CD1c-positive myeloid dendritic cell (primary cell): ENCODE results near the gene SLC7A4.
A peak's percentile ranks its signal among the peaks of the same experiment; 100 is the strongest.
"Not testable (repeated sequence)": the region's sequence is repeated elsewhere in the genome, so short reads cannot be mapped to it uniquely, and the experiment has no call there.

Experiments used
- DNase-seq: peaks from one replicate; pipeline ENCODE4 v3.0.0-alpha.2; 2016; ENCODE audit errors: extremely low spot score

The SLC7A4 gene

DNA sequence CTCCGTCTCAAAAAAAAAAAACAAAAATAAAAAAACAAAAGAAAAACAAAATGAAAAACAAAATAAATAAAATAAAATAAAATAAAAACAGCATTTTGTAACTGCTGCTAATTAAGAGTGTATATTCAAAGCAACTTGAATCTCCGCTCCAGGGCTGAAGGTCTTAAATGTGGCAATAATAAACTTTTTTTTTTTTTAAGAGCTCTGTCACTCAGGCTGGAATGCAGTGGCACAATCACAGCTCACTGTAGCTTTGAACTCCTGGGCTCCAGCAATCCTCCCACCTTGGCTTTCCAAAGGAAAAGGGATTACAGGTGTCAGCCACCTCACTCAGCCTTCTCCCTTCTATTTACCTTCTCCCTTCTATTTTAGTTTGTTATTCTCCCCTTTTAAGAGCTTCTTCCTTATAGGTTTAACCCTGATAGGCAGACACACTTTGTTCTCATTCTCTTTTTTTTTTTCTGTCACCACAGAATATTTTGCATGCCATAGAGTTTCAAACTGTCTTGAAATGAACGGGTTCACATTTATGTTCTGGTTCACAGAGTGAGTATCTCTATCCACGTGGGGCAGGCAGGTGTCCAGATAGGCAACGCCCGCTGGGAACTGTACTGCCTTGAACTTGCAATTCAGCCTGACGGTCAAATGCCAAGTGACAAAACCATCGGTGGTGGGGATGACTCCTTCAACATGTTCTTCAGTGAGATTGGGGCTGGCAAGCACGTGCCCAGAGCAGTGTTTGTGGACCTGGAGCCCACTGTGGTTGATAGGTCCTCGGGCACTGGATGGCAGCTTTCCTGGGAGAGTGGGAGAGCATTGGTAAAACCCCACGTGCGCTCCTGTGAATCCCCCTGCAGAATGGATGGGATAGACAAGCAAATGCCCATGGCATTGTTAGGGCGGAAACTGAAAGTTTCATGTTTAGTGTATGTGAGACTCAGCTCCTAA is 32.8 kb upstream of the SLC7A4 start:
- DNase-seq: no peak

DNA sequence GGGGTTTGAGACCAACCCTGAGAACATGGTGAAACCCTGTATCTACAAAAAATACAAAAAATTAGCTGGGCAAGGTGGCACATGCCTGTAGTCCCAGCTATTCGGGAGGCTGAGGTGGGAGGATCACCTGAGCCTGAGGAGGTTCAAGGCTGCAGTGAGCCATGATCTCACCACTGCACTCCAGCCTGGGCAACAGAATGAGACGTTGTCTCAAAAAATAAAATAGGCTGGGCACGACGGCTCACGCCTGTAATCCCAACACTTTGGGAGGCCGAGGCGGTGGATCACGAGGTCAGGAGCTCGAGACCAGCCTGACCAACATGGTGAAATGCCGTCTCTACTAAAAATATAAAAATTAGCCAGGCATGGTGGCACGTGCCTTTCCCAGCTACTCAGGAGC is 32.1 kb upstream of the SLC7A4 start:
- not testable (repeated sequence) for DNase-seq

- not testable (repeated sequence) for DNase-seq
Measured at GRCh38 chr22:21061660-21062321, 29.4 kb upstream of the SLC7A4 start.

GRCh38 chr22:21060363-21060762 is 28.0 kb upstream of the SLC7A4 start:
- DNase-seq: not testable (repeated sequence)

DNA sequence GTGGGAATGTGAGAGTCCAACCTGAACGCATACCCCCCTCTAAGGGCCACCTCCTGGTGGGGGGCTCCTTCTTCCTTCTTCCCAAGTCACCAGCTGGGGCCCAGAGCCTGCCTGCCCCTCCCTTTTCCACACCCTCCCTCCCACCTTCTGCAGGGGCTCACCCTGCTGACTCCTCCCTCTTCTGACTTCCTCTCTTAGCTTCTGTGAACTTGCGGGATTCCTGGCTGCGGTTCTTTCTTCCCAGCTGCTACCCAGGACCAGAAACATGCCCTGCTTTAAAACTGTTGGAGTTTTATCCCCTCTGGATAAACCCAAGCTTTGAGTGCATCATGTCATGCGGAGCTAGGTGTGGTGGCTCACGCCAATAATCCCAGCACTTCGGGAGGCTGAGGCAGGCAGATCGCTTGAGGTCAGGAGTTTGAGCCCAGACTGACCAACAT is 23.5 kb upstream of the SLC7A4 start:
- DNase-seq: peak; percentile 52

DNA sequence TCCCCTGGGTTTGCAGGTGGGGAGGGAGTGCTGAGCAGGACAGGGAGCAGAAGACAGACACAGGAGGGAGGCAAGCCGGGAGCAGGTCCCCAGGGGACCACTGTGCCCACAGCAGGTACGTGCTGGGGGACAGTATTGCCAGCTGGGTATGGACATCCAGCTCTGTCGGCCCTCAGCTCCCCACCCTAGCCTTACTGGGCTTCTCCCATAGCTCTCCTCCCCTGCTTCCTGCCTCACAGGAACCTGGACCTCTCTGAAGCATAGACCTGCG is 23.1 kb upstream of the SLC7A4 start:
- no peak for DNase-seq

GRCh38 chr22:21054714-21055563 is 22.6 kb upstream of the SLC7A4 start:
- no peak for DNase-seq

GRCh38 chr22:21054046-21054713 is 21.8 kb upstream of the SLC7A4 start:
- DNase-seq: no peak

DNA sequence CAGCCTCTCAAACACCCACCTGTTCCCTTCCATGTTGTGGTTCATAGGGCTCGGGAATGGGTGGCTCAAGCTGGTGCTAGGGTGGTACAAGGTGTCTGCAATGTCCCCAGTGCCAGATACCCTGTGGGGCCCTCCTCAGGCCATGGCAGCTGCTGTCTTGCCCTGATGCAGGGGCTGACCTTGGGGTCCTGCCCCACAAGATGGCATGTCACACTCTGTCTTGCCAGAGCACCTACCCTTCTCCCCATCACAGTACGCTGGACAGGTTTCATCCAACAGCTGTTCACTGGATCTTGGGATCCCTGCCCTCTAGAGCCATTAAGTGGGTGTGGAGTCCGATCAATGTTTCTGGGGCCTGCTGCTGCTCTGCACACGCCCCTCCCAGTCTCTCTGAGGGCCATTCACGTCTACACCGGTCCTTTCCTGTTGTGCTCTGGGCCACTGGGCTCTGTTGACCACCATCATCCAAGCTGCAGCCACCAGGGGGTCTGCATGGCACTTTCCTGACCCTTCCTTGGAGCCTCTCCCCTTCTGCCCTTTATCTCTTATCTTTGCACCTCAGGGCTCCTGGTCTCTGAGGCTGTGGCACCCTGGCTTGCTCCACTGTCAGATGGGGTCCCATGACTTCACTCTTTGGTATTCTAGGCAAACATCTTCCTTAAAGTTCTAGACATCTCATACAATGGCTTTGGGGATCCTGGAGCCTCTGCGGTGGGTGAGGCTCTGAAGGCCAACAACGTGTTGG is 20.5 kb upstream of the SLC7A4 start:
- DNase-seq: no peak

DNA sequence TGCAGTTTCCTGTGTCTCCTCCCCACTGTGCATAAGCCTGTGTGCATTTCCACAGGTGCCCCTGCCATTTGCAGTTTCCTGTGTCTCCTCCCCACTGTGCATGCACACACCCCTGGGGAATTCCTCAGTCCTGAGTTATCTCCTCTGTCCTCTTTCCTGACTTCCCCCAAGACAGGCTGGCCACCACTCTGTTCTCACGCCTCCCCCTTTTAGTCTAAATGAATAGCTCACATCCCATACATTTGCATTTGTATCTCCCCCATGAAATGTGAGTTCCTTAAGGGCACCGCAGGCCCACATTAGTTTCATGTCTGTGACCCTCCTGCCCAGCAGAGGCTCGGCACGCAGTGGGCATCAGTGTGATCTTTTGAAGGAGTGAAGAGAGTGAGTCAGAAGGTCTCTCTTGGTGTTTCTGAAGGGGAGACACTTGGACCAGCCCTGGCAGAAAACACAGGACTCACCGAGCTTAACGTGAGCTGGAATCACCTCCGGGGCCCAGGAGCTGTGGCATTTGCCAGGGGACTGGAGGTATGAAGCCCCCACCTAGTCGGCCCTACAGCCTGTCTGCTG is 19.6 kb upstream of the SLC7A4 start:
- DNase-seq: no peak

GRCh38 chr22:21051145-21051830 is 18.9 kb upstream of the SLC7A4 start:
- DNase-seq: no peak

DNA sequence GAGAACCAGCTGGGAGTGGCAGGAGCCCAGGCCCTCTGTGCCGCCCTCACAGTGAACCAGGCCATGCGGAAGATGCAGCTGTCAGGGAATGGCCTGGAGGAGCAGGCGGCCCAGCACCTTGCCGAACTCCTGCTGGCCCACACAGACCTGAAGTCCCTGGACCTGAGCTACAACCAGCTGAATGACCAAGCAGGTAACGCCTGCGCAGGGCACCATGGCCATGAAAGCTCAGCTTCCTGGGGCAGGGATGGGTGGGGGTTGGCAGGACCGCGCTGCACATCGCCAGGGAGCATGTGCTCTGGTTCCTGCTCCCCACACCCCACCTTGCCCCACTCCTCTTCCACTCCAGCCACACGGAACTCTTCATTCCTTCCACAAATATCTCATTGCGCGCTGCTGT is 16.6 kb upstream of the SLC7A4 start:
- DNase-seq: not testable (repeated sequence)

DNA sequence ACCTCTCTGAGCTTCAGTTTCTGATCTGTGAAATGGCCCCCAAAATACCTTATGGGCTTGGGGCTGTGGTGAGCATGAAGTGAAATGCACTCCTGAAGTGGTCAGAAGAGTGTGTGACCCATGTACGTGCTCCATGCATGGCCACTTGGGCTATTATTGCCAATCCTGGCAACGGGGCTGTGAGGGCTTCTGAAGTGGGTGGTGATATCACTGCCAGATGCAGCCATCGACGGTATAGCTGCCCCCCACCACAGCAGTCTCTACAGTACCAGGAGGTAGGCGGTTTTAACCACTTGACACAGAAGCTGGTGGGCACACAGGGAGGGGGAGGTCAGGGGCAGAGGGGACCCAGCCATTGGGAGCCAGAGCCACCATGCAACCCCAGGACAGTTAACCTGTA is 16.1 kb upstream of the SLC7A4 start:
- DNase-seq: not testable (repeated sequence)

DNA sequence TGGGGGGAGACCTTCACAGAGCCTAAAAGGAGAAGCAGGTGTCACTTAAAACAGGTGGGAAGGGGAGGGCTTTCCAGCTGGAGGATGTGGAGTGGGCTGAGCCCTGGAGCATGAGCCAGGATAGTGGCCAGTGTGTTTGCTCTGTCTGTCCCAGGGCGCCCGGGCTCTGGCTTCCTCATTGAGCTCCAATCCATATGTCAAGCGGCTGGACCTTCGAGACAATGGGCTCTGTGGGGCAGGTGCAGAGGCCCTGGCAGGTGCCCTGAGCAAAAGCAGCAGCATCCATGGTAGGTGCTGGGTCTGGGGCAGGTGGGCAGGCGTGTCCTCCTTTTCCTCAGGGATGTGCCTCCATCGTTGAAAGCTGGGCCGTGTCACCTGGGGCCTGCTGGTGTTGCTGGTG is 15.4 kb upstream of the SLC7A4 start:
- DNase-seq: no peak

DNA sequence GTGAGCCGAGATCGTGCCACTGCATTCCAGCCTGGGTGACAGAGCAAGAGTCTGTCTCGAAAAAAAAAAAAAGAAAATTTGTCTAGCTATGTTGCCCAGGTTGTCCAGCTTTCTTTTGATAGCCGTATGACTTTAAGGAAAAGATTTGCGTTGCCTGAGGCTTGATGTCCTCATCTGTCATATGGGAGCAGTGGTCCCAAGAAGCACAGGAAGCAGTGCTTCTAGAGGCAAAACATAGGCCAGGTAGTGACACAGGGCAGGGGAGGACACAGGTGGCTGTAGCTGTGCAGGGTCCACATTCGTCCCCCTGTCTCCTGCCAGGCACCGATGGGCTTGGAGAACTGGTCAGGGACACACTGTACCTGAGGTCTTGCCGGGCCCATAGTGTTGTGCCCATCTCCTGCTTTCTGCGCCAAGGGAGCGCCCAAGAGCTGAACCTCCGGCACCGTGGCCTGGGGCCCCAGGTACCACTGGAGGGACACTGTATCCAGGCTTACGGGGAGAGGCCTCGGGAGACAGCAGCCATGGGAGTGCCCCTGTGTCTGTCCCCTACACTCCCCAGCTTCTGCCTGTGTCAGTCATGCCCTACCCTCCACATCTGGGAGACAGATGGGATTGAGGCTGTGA is 14.8 kb upstream of the SLC7A4 start:
- DNase-seq: no peak

DNA sequence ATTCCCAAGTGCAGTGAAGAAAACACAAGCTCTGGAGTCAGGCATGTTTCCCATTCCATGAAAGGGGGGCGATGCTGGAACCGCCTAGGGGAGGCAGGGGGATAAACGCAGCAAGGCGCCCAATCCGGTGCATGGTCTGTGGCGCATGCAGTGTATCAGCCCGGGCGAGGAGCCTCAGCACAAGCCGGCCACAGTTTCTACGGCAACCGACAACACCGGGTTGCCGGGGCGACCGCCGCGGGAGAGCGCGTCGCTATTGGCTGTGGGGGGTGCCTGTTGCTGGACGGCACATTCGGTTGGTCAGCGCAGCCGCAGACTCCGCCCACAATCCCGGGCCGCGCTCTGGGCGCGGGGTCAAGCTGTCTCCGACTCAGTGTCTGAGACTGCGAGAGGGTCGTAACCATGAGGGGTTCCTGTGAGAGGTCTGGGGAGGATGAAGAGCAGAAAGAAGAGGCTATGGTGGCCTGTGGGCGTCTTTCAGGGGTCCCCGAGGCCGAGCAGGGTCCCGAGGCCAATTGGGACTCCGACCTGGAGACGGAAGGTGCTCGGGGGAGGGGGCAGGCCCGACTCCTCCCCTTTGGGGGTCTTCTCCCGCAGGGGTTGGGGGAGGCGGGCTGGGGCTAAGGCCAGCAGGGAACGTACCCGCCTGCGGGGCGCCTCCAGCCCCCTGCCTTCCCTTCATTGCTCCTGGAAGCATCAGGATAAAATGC is 13.4 kb upstream of the SLC7A4 start, which contains the start of gene LRRC74B:
Gene LRRC74B, plus strand, starts transcription at position 362 of the 710 bp plus-strand sequence. Its CDS starts 41 bp downstream, at position 403.
- DNase-seq: peak; percentile 89

GRCh38 chr22:21044931-21045584 is 12.7 kb upstream of the SLC7A4 start:
- DNase-seq: peak; percentile 57

GRCh38 chr22:21043860-21044535 is 11.6 kb upstream of the SLC7A4 start:
- DNase-seq: no peak
